NCI-H1436 (cell line): ENCODE results near the gene REC114.
"Not testable (repeated sequence)": the region's sequence is repeated elsewhere in the genome, so short reads cannot be mapped to it uniquely, and the experiment has no call there.

Source experiments
- DNase-seq: peaks from one replicate; lab custom pipeline; 2025; lab: John Stamatoyannopoulos, UW

Gene REC114, protein sequence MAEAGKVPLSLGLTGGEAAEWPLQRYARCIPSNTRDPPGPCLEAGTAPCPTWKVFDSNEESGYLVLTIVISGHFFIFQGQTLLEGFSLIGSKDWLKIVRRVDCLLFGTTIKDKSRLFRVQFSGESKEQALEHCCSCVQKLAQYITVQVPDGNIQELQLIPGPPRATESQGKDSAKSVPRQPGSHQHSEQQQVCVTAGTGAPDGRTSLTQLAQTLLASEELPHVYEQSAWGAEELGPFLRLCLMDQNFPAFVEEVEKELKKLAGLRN

DNA sequence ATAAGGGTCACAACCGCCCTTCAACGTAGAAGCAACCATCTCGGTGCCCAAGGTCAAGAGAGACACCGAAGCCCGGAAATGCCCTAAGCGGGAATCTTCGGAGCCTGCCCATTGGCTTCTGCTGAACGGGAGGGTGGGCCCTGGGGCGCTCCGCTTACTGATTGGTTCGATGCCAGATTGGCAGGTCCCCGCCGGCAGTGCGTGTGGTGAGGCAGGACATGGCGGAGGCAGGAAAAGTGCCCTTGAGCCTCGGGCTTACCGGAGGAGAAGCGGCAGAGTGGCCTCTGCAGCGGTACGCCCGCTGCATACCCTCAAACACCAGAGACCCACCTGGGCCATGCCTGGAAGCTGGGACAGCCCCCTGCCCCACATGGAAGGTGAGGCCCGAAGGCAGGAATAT lies at the start of gene REC114:
Gene REC114, plus strand, starts transcription at position 197 of the 400 bp plus-strand sequence. Its CDS starts 22 bp downstream, at position 219.
- DNase-seq = no peak

DNA sequence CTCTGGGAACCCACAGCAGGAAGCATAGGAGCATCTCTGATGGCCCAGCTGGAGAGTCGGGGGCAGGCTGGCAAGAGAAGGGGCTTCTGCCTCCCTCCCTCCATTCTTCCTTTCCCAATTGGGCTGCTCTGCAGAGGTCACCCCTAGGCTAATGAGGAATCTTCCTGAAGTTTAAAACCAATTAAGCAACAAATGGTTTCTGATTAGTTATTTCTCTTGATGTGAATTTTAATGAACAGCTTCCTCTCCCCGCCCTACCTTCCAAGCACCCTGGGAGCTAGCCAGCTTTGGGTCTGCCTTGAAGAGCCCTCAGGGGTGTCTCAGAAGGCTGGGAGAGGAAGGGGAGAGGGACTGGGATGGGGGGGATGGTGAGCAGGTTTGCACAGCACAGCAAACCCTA lies 49.6 kb upstream of the REC114 start:
- DNase-seq = no peak

DNA sequence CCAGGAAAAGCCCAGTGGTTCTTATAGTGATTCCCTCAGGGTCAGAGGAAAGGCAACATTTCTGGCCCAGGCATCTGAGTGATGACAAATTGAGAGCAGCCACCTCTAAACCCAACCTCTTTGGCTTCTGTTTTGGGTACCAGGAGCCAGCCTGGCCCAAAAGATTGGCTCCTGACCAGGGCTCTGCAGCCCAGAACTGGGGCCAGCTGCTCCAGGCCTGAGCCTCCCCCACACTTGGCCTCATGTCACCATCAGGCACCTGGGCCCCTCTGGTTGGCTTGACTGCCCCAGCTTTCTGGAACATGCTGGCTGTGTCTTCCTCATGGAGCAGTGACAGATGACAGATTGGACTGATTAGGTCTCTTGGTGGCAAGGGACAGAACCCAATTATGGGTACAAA lies 48.2 kb upstream of the REC114 start:
- no peak for DNase-seq

DNA sequence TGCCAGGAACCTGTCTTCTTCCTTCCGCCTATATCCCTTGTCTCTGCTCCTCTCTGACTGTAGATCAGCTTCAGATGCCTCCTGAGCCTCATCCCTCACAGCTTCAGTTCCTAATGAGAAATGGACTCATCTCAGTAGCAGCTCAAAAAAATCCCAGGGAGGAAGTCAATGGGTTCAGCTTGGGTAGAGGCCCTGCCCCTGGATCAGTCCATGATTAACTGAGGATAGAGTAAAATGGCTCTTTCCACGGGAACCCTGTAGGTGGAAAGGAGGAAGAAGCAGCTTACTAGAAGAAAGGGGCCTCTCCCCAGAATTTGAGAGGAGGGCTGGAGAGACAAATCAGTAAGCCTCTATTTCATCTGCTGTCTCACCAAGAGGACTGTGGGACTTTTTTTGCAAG lies 47.3 kb upstream of the REC114 start:
- DNase-seq = no peak

DNA sequence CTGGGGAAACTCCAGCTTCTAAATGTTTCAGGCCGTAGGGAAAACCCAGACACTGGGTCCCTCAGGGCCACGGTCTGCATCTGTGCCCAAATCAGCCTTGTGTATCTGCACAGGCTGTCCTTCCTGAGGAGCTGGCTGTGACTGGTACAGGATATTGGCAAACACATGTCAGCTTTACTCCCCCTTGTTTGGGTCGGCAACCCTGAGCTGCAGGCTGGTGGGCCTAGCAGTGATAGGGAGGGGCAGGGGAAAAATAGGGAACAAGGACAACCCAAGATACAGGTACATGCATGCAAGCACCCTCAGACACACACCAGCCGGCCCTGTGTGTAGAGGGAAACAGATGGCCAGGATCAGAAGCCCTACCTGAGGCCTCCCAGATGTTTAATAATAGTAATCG lies 45.5 kb upstream of the REC114 start:
- no peak for DNase-seq

DNA sequence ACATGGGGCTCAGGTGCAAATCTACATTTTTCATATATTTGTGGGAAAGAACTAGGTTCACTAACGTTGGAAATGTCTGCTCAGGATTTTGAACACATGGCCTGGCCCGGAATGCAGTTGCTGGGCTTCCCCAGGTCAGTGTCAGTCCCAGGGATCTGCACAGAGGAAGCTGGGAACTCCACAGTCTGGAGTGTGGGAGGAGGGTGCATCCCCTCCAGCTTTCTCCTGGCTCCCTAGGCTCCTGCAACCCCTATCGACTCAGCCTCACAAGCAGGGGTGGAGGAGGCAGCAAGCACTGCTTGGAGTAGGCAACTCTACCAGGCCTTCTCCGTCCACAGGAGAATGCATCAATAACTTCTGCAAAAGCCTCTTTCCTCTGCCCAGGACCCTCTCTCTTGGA lies 44.1 kb upstream of the REC114 start:
- DNase-seq = no peak

DNA sequence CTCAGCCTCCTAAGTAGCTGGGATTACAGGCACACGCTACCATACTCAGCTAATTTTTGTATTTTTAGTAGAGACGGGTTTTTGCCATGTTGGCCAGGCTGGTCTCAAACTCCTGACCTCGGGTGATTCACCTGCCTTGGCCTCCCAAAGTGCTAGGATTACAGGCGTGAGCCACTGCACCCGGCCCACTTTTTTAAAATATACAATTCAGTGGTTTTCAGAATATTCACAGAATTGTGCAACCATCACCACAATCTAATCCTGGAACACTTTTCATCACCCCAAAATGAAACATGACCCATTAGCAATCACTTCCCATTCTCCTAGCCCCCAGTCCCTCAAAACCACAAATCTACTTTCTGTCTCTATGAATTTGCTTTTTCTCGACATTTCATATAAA lies 42.7 kb upstream of the REC114 start:
- DNase-seq = not testable (repeated sequence)

DNA sequence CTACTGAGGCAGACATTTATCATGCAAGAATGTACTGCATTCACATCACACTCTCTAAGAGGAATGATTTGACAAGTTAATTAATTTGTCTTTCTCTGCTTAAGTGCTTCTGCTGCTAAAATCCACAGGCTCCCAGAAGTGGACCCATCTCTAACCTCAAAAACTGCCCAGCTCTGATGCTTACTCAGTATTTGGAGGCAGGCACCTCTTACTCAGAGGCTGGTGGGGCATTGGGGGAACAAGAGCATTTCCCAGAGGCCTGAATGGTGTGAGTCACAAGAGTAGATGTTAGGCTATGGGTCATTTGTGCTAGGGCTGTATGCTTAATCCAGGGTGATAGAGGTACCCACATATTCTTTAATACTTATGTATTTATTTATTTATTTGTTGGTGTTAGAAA lies 39.8 kb upstream of the REC114 start:
- DNase-seq = no peak

DNA sequence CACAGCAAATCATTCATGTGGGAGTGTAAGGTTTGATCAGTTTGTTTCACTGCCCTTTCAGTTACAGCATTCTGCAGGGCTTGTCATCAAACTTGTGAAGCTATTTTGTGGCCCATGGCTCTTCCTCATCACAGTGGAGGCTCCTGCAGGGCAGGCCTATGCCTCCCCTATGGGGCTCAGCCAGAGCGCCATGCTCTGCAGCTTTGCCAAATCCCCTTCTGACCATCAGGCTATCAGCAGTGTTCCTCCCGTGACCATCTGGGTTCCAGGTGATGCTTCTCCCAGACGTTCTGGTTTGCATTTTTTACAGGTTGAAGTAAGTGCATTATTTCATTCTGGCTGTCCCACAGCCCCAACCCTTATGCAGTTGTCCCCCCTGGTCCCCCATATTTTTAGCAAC lies 28.1 kb upstream of the REC114 start:
- DNase-seq = no peak

DNA sequence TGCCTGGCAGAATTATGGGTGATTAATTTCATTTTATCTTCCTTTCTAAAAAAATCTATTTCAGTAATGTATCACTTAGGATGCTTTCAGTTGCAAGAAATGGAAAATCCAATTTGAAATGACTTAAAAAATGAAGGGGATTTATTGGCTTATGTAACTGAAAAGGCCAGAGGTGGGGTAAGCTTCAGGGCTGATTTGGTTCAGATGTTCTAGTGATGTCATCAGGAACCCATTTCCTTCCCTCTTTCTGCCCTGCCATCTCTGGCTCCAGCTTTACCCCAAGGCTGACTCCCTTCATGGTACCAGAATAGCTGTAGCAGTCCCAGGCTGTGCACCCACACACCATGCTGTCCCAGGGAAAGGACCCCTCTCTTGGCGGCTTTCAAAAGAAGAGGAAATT lies 18.5 kb upstream of the REC114 start:
- no peak for DNase-seq

DNA sequence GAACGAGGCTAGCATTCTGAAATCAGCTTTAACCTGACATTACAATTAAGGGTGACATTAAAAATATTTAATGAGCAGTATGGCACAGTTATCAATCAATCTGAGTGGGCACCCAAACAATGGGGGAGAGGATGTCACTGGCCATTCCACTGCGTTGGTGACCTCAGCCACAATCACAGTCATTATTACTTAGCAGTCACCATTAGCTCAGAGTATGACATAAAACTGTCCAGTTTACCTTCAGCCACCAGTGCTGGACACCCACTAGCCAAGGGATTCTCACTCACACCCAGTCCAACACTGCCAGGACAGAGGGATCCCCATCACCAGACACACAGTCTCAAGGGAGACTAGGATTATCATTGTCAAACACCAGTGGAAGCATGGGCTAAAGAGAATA lies 17.5 kb upstream of the REC114 start:
- no peak for DNase-seq

DNA sequence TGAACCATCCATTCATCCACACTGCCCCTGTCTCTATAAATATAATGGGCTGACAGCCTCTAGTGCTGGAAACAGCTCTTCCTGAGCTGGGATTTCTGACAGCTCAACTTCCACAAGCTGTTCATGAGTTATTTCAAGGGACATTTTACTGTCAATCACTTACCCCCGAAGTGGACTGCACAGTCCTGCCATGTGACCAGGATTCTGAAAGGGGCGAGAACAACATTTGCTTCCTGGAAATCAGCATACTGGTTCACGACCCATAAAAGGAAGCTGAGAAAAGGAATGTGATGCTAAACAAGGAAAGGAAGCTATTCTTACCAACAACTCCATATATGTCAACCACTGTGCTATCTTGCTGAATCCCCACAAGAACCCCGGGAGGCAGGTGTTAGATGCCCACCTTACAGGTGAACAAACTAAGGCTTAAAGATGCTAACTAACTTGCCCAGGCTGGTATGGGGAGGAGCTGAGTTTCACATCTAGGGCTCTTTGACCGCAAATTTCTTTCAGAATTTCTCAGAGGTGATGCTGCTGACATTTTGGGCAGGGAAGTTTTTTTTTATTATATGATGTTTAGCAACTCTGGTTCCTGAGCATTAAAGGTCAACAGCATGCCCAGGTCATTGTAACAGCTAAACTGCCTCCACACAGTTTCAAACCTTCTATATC lies 16.5 kb upstream of the REC114 start:
- no peak for DNase-seq

DNA sequence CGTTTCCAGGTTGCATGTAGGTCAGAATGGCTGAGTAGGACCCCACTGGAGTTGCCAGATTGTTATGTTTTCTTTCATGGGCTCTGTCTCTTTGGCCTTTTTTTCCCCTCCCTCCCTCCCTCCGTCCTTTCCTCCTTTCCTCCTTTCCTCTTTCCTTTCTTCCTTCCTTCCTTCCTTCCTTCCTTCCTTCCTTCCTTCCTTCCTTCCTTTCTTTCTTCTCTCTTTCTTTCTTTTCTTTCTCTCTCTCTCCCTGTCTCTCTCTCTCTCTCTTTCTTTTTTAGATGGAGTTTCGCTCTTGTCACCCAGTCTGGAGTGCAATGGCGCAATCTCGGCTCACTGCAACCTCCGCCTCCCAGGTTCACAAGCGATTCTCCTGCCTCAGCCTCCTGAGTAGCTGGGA lies 11.6 kb upstream of the REC114 start:
- not testable (repeated sequence) for DNase-seq

DNA sequence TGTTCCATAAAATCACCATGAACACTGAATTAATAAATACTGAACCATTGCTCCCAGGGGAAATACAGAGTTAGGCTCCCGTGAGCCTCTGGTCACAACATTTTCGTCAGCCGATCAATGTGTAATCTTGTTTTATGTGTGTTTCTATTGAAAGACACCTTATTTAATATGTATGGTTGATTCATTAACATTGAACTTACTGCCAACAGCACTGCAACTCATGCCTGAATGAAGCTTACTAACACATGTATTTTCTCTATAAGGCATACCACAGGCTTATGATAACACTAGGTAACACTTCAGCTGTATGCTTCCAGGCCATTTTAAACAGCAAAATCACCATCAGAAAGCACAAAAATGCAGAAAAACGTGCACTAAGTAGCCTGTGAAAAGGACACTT lies 9.1 kb upstream of the REC114 start:
- no peak for DNase-seq

DNA sequence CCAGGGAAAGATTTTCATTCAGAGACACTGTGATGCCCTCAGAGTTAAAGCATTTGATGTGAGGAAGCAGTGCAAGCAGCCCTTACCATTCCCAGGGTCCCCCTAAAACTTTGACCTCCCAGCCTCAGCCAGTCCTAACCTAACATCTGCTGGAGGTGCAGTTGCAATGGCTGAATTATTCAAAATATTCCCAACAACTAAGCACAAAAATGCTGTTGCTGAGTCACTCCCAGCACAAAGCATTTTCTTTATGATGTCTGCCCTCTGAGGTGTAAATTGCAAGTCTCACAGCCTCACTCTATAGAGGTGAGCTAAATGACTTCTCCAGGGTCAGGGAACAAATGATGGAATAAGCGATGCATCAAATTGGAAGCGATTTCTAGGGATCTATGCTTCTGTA lies 6.4 kb upstream of the REC114 start:
- no peak for DNase-seq

DNA sequence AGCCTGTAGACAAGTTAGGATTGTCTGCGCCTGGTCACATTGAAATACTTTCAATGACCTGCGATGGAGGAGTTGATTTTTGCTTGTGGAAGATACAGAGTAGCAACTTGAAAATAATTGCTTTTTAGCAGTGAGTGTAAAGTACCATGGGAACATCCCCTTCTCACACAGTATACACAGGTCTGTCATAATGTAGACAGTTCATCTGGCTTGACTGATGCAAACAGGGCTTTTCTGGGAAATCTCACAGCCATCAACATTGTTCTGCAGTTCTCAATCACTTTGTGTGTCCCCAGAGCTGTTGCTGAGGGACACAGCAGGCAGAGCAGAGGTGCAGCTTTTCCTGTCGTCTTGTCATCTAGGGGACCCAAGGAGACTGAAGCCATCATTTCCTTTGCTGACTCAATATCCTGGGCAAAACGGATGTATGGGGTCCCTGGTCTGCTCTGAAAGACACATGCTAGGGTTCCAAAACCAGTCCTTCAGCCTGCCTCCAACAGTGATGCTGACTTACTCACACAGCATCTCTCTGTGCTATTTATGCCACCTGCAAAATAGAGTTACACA lies 5.3 kb upstream of the REC114 start:
- no peak for DNase-seq

DNA sequence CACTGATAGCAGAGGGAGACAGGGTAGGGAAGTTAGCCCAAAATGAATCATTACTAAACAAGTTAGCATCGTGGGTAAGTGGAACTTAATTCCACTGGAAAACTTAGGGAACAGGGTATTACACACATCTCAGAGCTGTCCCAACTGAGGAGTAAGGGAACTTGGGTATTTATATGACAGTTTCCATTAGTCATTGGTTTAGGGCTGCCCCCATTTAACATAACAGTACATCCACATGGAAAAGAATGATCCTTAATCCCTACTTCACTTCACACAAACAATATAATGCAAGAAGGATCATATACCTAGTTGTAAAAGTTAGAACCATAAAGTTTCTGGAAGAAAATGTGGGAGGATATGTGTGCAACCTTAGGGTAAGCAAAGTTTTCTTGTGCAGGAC lies 4.3 kb upstream of the REC114 start:
- DNase-seq = no peak

DNA sequence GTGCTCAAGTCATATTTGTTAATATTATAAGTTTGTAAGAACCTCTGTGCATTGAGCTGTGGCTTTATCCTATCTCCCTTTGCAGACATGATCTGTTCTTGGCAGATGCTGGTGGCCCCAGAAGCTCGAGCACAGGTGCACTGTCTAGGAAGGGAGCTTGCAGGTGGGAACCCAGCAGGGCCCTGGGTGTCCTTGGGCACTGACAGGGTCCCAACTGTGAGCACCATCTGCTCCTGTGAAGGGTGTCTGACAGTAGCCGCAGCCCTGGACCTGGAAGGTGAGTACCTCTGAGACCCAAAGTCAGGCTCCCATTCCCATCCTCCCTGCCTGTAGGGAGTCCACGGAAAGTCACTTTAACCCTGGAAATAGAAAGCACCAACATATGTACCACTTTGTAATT lies 2.4 kb upstream of the REC114 start:
- no peak for DNase-seq

DNA sequence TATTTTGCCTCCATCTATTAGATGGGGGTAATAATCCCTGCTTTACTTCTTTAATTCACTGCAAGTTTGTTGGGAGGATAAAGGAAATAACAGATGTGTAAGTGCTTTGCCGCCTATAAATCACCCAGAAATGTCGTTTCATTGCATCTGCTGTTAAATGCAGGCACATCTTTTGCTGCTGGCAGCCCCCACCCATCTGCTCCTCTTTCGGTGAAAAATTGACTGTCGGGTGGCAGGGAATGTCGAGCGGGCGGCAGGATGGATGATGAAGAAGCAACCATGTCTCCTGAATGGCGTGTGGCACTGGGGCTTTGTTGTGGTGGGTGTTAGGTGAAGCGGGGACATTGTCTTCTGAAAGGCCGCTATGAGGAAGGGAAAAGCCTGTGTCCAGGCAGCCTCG lies 543 bp upstream of the REC114 start:
- DNase-seq = no peak

DNA sequence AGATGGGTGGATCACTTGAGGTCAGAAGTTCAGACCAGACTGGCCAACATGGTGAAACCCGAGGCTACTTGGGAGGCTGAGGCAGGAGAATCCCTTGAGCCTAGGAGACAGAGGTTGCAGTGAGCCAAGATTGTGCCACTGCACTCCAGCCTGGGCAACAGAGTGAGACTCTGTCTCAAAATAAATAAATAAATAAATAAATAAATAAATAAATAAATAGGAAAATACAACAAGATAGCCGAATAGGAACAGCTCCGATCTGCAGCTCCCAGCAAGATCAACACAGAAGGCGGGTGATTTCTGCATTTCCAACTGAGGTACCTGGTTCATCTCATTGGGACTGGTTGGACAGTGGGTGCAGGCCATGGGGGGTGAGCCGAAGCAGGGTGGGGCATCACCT lies 4.5 kb downstream of the REC114 start:
- not testable (repeated sequence) for DNase-seq

DNA sequence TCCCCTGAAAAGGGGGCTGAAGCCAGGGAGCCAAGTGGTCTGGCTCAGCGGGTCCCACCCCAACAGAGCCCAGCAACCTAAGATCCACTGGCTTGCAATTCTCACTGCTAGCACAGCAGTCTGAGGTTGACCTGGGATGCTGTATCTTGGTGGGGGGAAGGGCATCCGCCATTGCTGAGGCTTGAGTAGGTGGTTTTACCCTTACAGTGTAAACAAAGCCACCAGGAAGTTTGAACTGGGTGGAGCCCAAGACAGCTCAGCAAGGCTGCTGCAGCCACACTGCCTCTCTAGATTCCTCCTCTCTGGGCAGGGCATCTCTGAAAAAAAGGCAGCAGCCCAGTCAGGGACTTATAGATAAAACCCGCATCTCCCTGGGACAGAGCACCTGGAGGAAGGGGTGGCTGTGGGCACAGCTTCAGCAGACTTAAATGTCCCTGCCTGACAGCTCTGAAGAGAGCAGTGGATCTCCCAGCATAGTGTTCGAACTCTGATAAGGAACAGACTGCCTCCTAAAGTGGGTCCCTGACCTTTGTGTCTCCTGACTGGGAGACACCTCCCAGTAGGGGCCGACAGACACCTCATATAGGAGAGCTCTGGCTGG lies 5.3 kb downstream of the REC114 start:
- DNase-seq = not testable (repeated sequence)

DNA sequence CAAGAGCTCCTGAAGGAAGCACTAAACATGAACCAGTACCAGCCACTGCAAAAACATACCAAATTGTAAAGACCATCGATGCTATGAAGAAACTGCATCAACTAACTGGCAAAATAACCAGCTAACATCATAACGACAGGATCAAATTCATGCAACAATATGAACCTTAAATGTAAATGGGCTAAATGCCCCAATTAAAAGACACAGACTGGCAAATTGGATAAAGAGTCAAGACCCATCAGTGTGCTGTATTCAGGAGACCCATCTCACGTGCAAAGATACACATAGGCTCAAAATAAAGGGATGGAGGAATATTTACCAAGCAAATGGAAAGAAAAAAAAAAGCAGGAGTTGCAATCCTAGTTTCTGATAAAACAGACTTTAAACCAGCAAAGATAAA lies 7.0 kb downstream of the REC114 start:
- DNase-seq = not testable (repeated sequence)

DNA sequence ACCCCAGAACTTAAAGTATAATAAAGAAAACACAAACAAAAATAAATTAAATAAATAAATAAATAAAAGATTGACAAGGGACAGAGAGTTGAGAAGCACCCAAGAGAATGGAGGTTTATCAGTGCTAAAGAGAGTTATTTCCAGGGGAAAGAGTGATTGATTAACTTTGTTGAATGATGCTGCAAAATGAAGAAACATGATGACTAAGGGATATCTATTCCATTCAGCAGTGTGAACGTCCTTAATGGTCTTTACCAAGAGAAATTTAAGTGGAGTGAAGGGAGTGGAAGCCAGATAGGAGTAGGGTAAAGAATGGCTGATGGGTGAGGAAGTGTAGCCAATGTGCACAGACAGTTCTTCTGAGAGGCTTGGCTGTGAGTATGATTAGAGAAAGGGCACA lies 11.1 kb downstream of the REC114 start:
- DNase-seq = no peak
